Measurements from ENCODE around the gene LRRC59.

Gene LRRC59

GRCh38 chr17:50388728-50389127 is 8.6 kb downstream of the LRRC59 start:
- no peak for DNase-seq (ENCODE audit: low read depth in 2 of 2)

- no peak for DNase-seq (ENCODE audit: low read depth in 2 of 2)
Observed at GRCh38 chr17:50386510-50386909, 10.8 kb downstream of the LRRC59 start.

GRCh38 chr17:50382931-50383330 is 14.4 kb downstream of the LRRC59 start:
- no peak for DNase-seq (ENCODE audit: low read depth in 2 of 2)

- DNase-seq (ENCODE audit: low read depth in 2 of 2), result no peak
Observed at GRCh38 chr17:50381920-50382319, 15.4 kb downstream of the LRRC59 start.

GRCh38 chr17:50381260-50381815 is 16.0 kb downstream of the LRRC59 start:
- no peak for DNase-seq (ENCODE audit: low read depth in 2 of 2)

GRCh38 chr17:50380369-50381259 is 16.7 kb downstream of the LRRC59 start:
- no peak for DNase-seq (ENCODE audit: low read depth in 2 of 2)

GRCh38 chr17:50379351-50380132 is 17.8 kb downstream of the LRRC59 start:
- no peak for DNase-seq (ENCODE audit: low read depth in 2 of 2)

- no peak for DNase-seq (ENCODE audit: low read depth in 2 of 2)
Observed at GRCh38 chr17:50375858-50376538, 21.3 kb downstream of the LRRC59 start.

GRCh38 chr17:50373705-50374104 is 23.6 kb downstream of the LRRC59 start:
- DNase-seq (ENCODE audit: low read depth in 2 of 2), result no peak

- peak; percentile 69 to 73 for DNase-seq (ENCODE audit: low read depth in 2 of 2)
Observed at GRCh38 chr17:50372758-50373556, 24.4 kb downstream of the LRRC59 start, which contains the start of the genes EME1 and MRPL27. EME1 (plus strand) TSS chr17:50373229; CDS start chr17:50375209, 1,980 bp downstream. MRPL27 (minus strand) TSS chr17:50373184; CDS start chr17:50373170, 14 bp downstream.

- no peak for DNase-seq (ENCODE audit: low read depth in 2 of 2)
Observed at GRCh38 chr17:50372222-50372757, 25.0 kb downstream of the LRRC59 start.

- DNase-seq (ENCODE audit: low read depth in 2 of 2), result no peak
Observed at GRCh38 chr17:50371526-50371925, 25.8 kb downstream of the LRRC59 start.

GRCh38 chr17:50370052-50370451 is 27.3 kb downstream of the LRRC59 start:
- no peak for DNase-seq (ENCODE audit: low read depth in 2 of 2)

GRCh38 chr17:50367401-50367800 is 29.9 kb downstream of the LRRC59 start:
- DNase-seq (ENCODE audit: low read depth in 2 of 2), result no peak

- DNase-seq (ENCODE audit: low read depth in 2 of 2), result no peak
Observed at GRCh38 chr17:50365649-50366393, 31.5 kb downstream of the LRRC59 start.

GRCh38 chr17:50365165-50365564 is 32.2 kb downstream of the LRRC59 start:
- no peak for DNase-seq (ENCODE audit: low read depth in 2 of 2)

- no peak for DNase-seq (ENCODE audit: low read depth in 2 of 2)
Observed at GRCh38 chr17:50364715-50365114, 32.6 kb downstream of the LRRC59 start.

- no peak for DNase-seq (ENCODE audit: low read depth in 2 of 2)
Observed at GRCh38 chr17:50364061-50364458, 33.3 kb downstream of the LRRC59 start.

GRCh38 chr17:50363217-50364060 is 33.9 kb downstream of the LRRC59 start:
- no peak for DNase-seq (ENCODE audit: low read depth in 2 of 2)
